ENCODE results near the gene RAB40AL.

- no peak for TF ChIP-seq POLR2A (IDR thresholded peaks at IDR 0.05)
- no peak for TF ChIP-seq CTCF (IDR thresholded peaks at IDR 0.05)
- no peak for TF ChIP-seq POLR2AphosphoS5 (IDR thresholded peaks at IDR 0.05)
- TF ChIP-seq EP300 (IDR thresholded peaks at IDR 0.05) = no peak
Measured at GRCh38 chrX:102985192-102985591, 48.1 kb downstream of the RAB40AL start.

All from sigmoid colon (tissue), 4 donors.